ENCODE data around the gene NUFIP1.

- TF ChIP-seq, protein P1, sequence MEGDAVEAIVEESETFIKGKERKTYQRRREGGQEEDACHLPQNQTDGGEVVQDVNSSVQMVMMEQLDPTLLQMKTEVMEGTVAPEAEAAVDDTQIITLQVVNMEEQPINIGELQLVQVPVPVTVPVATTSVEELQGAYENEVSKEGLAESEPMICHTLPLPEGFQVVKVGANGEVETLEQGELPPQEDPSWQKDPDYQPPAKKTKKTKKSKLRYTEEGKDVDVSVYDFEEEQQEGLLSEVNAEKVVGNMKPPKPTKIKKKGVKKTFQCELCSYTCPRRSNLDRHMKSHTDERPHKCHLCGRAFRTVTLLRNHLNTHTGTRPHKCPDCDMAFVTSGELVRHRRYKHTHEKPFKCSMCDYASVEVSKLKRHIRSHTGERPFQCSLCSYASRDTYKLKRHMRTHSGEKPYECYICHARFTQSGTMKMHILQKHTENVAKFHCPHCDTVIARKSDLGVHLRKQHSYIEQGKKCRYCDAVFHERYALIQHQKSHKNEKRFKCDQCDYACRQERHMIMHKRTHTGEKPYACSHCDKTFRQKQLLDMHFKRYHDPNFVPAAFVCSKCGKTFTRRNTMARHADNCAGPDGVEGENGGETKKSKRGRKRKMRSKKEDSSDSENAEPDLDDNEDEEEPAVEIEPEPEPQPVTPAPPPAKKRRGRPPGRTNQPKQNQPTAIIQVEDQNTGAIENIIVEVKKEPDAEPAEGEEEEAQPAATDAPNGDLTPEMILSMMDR (IDR thresholded peaks at IDR 0.05; ENCODE audit: low read depth, low read length, poor library complexity, severe bottlenecking): no peak
- TF ChIP-seq EZH2phosphoT487 (IDR thresholded peaks at IDR 0.05; ENCODE audit: borderline replicate concordance, low read length): no peak
Measured at GRCh38 chr13:44951184-44951583, 38.1 kb downstream of the NUFIP1 start.

All from DOHH2 (cell line).